CD14-positive monocyte (primary cell): ENCODE results near the gene EBP. TPM values are rescaled to one million over a fixed set of nuclear protein-coding genes. Genes with fewer than 3 reads are reported as not detected.

Source experiments
- DNase-seq, 3 donors: peaks; one replicate each; pipeline ENCODE4 v3.0.0-alpha.2; 2011 to 2022
- H2AFZ ChIP-seq: 2 replicates; pipeline ENCODE4 v1.6.0; 2012; ENCODE audit warnings: mild to moderate bottlenecking, low read depth, low read length, inconsistent platforms; ENCODE audit not compliant: insufficient read depth, poor library complexity, severe bottlenecking
- H3K27ac ChIP-seq, 2 donors: 1 replicate in 1 of 2; 2 replicates in 1 of 2; pipeline ENCODE4 v1.5.1; 2012 to 2013; ENCODE audit warnings: low read length in 2 of 2, control low read depth in 1 of 2, inconsistent platforms in 1 of 2, low read depth in 1 of 2, mild to moderate bottlenecking in 1 of 2
- H3K27me3 ChIP-seq, 2 donors: one replicate each; pipeline versions ENCODE4 v1.6.0 to v1.6.1; 2011 to 2013; ENCODE audit warnings: low read length in 2 of 2; ENCODE audit not compliant: control insufficient read depth in 2 of 2, insufficient read depth in 2 of 2
- H3K36me3 ChIP-seq, 2 donors: replicated peaks in 1 of 2; 1 replicate in 1 of 2; 2 replicates in 1 of 2; pipeline versions ENCODE4 v1.5.1 to v1.6.1; 2012 to 2013; ENCODE audit warnings: low read length in 2 of 2, control low read depth in 1 of 2, inconsistent platforms in 1 of 2, mild to moderate bottlenecking in 1 of 2; ENCODE audit not compliant: insufficient read depth in 2 of 2, control insufficient read depth in 1 of 2
- H3K4me1 ChIP-seq, 2 donors: 1 replicate in 1 of 2; 2 replicates in 1 of 2; pipeline versions ENCODE4 v1.5.1 to v1.6.1; 2012 to 2013; ENCODE audit warnings: low read length in 2 of 2, control low read depth in 1 of 2, inconsistent platforms in 1 of 2, mild to moderate bottlenecking in 1 of 2, moderate library complexity in 1 of 2; ENCODE audit not compliant: insufficient read depth in 2 of 2, control insufficient read depth in 1 of 2
- H3K4me2 ChIP-seq: replicated peaks from 2 replicates; pipeline ENCODE3; 2012; ENCODE audit warnings: low read length, moderate library complexity, mild to moderate bottlenecking; ENCODE audit not compliant: poor library complexity, severe bottlenecking; ENCODE audit errors: extremely low read depth
- H3K4me3 ChIP-seq, 3 experiments: fragments of 200-600 bp in 1 of 3; sonication (generic) in 1 of 3; replicated peaks in 1 of 3; 1 replicate in 2 of 3; 2 replicates in 1 of 3; pipeline ENCODE4 v1.5.1; 2011 to 2013; ENCODE audit warnings: low read length in 3 of 3, mild to moderate bottlenecking in 3 of 3, control low read depth in 2 of 3, low read depth in 2 of 3, inconsistent platforms in 1 of 3, moderate library complexity in 1 of 3
- H3K79me2 ChIP-seq: 2 replicates; pipeline ENCODE4 v1.6.0; 2012; ENCODE audit warnings: mild to moderate bottlenecking, control low read depth, inconsistent platforms, low read length, moderate library complexity; ENCODE audit not compliant: insufficient read depth
- H3K9ac ChIP-seq: 2 replicates; pipeline ENCODE4 v1.6.0; 2017; ENCODE audit warnings: low read length, mild to moderate bottlenecking; ENCODE audit not compliant: insufficient read depth, poor library complexity, severe bottlenecking
- H3K9me3 ChIP-seq, 2 donors: replicated peaks in 1 of 2; 1 replicate in 1 of 2; 2 replicates in 1 of 2; pipeline versions ENCODE4 v1.5.1 to v1.6.1; 2012 to 2013; ENCODE audit warnings: low read length in 2 of 2, control low read depth in 1 of 2; ENCODE audit not compliant: control insufficient read depth in 1 of 2, insufficient read depth in 1 of 2
- H4K20me1 ChIP-seq: 2 replicates; pipeline ENCODE4 v1.6.0; 2012; ENCODE audit warnings: mild to moderate bottlenecking, low read length, control low read depth, moderate library complexity; ENCODE audit not compliant: insufficient read depth
- H3K27ac Mint-ChIP-seq, 7 donors: one replicate each; pipeline ENCODE4 v1.8.0; 2020; ENCODE audit warnings: mild to moderate bottlenecking in 7 of 7, mixed read lengths in 7 of 7, moderate library complexity in 6 of 7, inconsistent platforms in 2 of 7
- H3K27me3 Mint-ChIP-seq, 3 donors: one replicate each; pipeline ENCODE4 v1.8.0; 2021 to 2022; ENCODE audit warnings: low read depth in 3 of 3, mild to moderate bottlenecking in 3 of 3, mixed read lengths in 3 of 3, moderate library complexity in 3 of 3, inconsistent platforms in 1 of 3
- H3K36me3 Mint-ChIP-seq, 2 donors: one replicate each; pipeline ENCODE4 v1.8.0; 2020; ENCODE audit warnings: mixed read lengths in 2 of 2, inconsistent platforms in 1 of 2, mild to moderate bottlenecking in 1 of 2
- H3K4me1 Mint-ChIP-seq: one replicate; pipeline ENCODE4 v1.8.0; 2020; ENCODE audit warnings: mild to moderate bottlenecking, mixed read lengths
- H3K4me3 Mint-ChIP-seq, 2 donors: one replicate each; pipeline ENCODE4 v1.8.0; 2020; ENCODE audit warnings: mild to moderate bottlenecking in 2 of 2, mixed read lengths in 2 of 2, moderate library complexity in 1 of 2
- H3K9me3 Mint-ChIP-seq, 7 donors: one replicate each; pipeline ENCODE4 v1.8.0; 2020 to 2022; ENCODE audit warnings: mixed read lengths in 7 of 7, mild to moderate bottlenecking in 6 of 7, moderate library complexity in 6 of 7, inconsistent platforms in 2 of 7
- WGBS: methylation state at CpG from one replicate; pipeline ENCODE4 v1.1.5; 2013; ENCODE audit warnings: missing lambda C conversion rate; ENCODE audit not compliant: insufficient coverage; 5-methylcytosine and 5-hydroxymethylcytosine counted together
- intact Hi-C, 2 donors: fragments of 100-400 bp; cut with micrococcal nuclease; formaldehyde crosslinking; loops; one replicate each; pipeline versions ENCODE4 v1.15.0 to v1.15.1; 2023
- polyA plus RNA-seq, 3 donors: library from polyadenylated mRNA; depleted of rRNA in 1 of 3; unstranded in 2 of 3; stranded (reverse) in 1 of 3; fragments of 300-500 nt in 2 of 3; fragments of >200 nt in 1 of 3; fragmentation: Illumina TruSeq in 2 of 3; gene quantifications; 1 replicate in 2 of 3; 2 replicates in 1 of 3; pipeline ENCODE4 v1.2.3, GENCODE V29; 2012 to 2021
- TF ChIP-seq, protein P1 (sequence below): fragments of 200-600 bp; IDR thresholded peaks from one replicate; pipeline ENCODE4 v1.8.0; 2022; ENCODE audit warnings: antibody characterized with exemption, mild to moderate bottlenecking

EBP gene
- polyA plus RNA-seq, 3 donors: 47.2 to 59.5 (median 47.4) TPM

DNA sequence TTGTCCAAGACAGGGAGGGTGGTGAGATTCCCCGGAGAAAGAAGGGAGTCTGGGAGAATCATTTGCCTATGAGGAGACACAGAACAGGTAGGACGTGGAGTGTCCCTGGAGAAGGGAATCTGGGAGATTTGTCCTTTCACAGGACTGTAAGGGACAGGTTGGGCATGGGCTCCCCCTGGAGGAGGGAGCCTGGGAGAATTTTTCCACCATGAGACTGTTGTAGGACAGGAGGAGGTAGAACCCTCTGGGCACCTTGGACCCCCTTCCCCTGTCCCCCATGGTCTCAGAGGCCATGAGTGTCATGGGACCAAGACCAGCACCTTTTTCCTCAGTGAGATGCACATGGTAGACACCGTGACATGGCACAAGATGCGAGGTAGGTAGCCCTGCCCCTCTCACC, 10.0 kb upstream of the EBP start:
- Histone ChIP-seq H3K4me1 (peaks cover 11 to 12% of the 10 kb centered on the region in 2 donors), H3K27me3 (no peaks in the 10 kb centered on the region), H4K20me1 (no peaks in the 10 kb centered on the region), H3K9me3 (no peaks in the 10 kb centered on the region), H2AFZ (no peak overlapping the region), H3K27ac (no peak overlapping the region), H3K79me2 (no peaks in the 10 kb centered on the region), H3K9ac (no peak overlapping the region), H3K4me3 (no peak overlapping the region), H3K4me2 (no peak overlapping the region), H3K36me3 (no peaks in the 10 kb centered on the region)
- Mint-ChIP-seq H3K4me1 (peaks cover 11% of the 10 kb centered on the region), H3K36me3 (peaks cover 12 to 24% of the 10 kb centered on the region in 2 donors), H3K9me3 (peaks cover 0 to 9% (median 1%) of the 10 kb centered on the region in 7 donors), H3K27me3 (peaks cover 0 to 4% (median 0%) of the 10 kb centered on the region in 3 donors), H3K27ac (no peak overlapping the region), H3K4me3 (no peak overlapping the region)
- TF ChIP-seq, protein P1, sequence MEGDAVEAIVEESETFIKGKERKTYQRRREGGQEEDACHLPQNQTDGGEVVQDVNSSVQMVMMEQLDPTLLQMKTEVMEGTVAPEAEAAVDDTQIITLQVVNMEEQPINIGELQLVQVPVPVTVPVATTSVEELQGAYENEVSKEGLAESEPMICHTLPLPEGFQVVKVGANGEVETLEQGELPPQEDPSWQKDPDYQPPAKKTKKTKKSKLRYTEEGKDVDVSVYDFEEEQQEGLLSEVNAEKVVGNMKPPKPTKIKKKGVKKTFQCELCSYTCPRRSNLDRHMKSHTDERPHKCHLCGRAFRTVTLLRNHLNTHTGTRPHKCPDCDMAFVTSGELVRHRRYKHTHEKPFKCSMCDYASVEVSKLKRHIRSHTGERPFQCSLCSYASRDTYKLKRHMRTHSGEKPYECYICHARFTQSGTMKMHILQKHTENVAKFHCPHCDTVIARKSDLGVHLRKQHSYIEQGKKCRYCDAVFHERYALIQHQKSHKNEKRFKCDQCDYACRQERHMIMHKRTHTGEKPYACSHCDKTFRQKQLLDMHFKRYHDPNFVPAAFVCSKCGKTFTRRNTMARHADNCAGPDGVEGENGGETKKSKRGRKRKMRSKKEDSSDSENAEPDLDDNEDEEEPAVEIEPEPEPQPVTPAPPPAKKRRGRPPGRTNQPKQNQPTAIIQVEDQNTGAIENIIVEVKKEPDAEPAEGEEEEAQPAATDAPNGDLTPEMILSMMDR: no peak
- no peak for DNase-seq
- intact Hi-C loops: no loop called here
- 87% methylated on average over 3 of the region's 4 CpGs for WGBS

DNA sequence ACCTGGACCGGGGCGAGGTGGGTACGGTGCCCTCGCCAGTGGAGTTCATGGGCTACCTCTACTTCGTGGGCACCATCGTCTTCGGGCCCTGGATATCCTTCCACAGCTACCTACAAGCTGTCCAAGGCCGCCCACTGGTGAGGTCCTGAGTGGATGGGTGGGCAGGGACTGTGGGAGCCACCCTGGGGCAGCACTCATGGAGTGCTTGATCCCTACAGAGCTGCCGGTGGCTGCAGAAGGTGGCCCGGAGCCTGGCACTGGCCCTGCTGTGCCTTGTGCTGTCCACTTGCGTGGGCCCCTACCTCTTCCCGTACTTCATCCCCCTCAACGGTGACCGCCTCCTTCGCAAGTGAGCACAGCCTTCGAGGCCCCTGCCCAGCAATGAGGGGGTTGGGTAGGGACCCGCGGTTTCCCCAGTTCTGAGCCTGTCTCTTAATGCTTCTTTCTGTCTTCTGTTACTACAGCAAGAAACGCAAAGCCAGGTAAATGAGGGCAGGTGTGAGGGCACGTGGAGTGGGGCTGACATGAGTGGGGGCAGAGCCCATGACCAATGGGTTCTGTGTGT, 9.2 kb upstream of the EBP start:
- Mint-ChIP-seq H3K4me1 (peaks cover 11% of the 10 kb centered on the region), H3K27ac (no peak overlapping the region), H3K27me3 (peaks cover 0 to 7% (median 0%) of the 10 kb centered on the region in 3 donors), H3K4me3 (no peak overlapping the region), H3K9me3 (peaks cover 0 to 9% (median 1%) of the 10 kb centered on the region in 7 donors), H3K36me3 (peaks cover 12 to 24% of the 10 kb centered on the region in 2 donors)
- Histone ChIP-seq H4K20me1 (no peaks in the 10 kb centered on the region), H3K27me3 (no peaks in the 10 kb centered on the region), H3K9ac (no peak overlapping the region), H3K4me2 (no peak overlapping the region), H3K4me3 (no peak overlapping the region), H3K27ac (no peak overlapping the region), H2AFZ (no peak overlapping the region), H3K9me3 (no peaks in the 10 kb centered on the region), H3K4me1 (peaks cover 11 to 12% of the 10 kb centered on the region in 2 donors), H3K36me3 (no peaks in the 10 kb centered on the region), H3K79me2 (no peaks in the 10 kb centered on the region)
- DNase-seq: no peak
- TF ChIP-seq, protein P1: no peak
- WGBS: no CpG with 5 or more reads among the region's 20 CpGs
- intact Hi-C loops: no loop called here
